Measurements from ENCODE around the gene S100Z.

DNA sequence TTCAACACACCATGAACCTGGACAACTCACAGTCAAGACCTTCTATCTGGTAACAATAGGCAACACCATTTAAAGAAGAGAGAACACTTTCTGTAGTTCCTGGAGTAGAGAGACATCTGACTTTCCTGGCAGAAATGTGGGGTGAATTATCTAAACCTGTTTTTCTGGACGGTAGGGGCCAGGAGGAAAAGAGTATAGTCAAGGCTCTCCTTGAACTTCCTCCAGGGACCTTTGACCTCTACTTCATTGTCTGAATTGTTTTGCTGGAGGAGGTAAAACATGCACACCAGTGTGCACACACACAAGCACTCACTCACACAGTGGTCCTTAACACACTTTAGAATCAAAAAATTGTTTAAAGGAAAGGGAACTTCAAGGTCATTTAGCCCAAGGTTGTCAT lies 13.2 kb downstream of the S100Z start:
- no peak for TF ChIP-seq SNAPC5 (CRISPR knock-in tag; IDR thresholded peaks at IDR 0.05)
- TF ChIP-seq CREB1 (IDR thresholded peaks at IDR 0.05), result no peak
- TF ChIP-seq CREB1 (CRISPR knock-in tag; IDR thresholded peaks at IDR 0.05), result no peak
- TF ChIP-seq, protein P1, sequence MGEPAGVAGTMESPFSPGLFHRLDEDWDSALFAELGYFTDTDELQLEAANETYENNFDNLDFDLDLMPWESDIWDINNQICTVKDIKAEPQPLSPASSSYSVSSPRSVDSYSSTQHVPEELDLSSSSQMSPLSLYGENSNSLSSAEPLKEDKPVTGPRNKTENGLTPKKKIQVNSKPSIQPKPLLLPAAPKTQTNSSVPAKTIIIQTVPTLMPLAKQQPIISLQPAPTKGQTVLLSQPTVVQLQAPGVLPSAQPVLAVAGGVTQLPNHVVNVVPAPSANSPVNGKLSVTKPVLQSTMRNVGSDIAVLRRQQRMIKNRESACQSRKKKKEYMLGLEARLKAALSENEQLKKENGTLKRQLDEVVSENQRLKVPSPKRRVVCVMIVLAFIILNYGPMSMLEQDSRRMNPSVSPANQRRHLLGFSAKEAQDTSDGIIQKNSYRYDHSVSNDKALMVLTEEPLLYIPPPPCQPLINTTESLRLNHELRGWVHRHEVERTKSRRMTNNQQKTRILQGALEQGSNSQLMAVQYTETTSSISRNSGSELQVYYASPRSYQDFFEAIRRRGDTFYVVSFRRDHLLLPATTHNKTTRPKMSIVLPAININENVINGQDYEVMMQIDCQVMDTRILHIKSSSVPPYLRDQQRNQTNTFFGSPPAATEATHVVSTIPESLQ (CRISPR knock-in tag; IDR thresholded peaks at IDR 0.05), result no peak
- no peak for TF ChIP-seq SOX6 (IDR thresholded peaks at IDR 0.05)
- no peak for TF ChIP-seq POLR3A (IDR thresholded peaks at IDR 0.05; ENCODE audit: borderline replicate concordance, extremely low read depth, insufficient read depth, insufficient read length)
- TF ChIP-seq CTCF (IDR thresholded peaks at IDR 0.05 in 2 of 3, conservative IDR thresholded peaks at IDR 0.05 in 1 of 3; ENCODE audit: insufficient read depth in 2 of 3, low read depth in 1 of 3, low read length in 3 of 3), result no peak
